ENCODE data around the gene NIPAL4.
"Not testable (repeated sequence)": the region's sequence is repeated elsewhere in the genome, so short reads cannot be mapped to it uniquely, and the experiment has no call there.

The NIPAL4 gene

GRCh38 chr5:157463621-157464518 lies 3.9 kb downstream of the NIPAL4 start:
- DNase-seq: peak; percentile 22

- DNase-seq: no peak
Observed at GRCh38 chr5:157464519-157465171, 4.6 kb downstream of the NIPAL4 start.

GRCh38 chr5:157468293-157468965 lies 8.4 kb downstream of the NIPAL4 start:
- no peak for DNase-seq

- DNase-seq: no peak
Observed at GRCh38 chr5:157469073-157469472, 9.1 kb downstream of the NIPAL4 start.

GRCh38 chr5:157469687-157470086 lies 9.7 kb downstream of the NIPAL4 start:
- no peak for DNase-seq

GRCh38 chr5:157470631-157471030 lies 10.6 kb downstream of the NIPAL4 start:
- DNase-seq: no peak

- DNase-seq: no peak
Observed at GRCh38 chr5:157471709-157472108, 11.7 kb downstream of the NIPAL4 start.

- no peak for DNase-seq
Observed at GRCh38 chr5:157473383-157474320, 13.6 kb downstream of the NIPAL4 start.

- DNase-seq: no peak
Observed at GRCh38 chr5:157475432-157475831, 15.4 kb downstream of the NIPAL4 start.

- peak; percentile 55 for DNase-seq
Observed at GRCh38 chr5:157476702-157477408, 16.8 kb downstream of the NIPAL4 start.

- no peak for DNase-seq
Observed at GRCh38 chr5:157477814-157478494, 17.9 kb downstream of the NIPAL4 start.

- no peak for DNase-seq
Observed at GRCh38 chr5:157478726-157479125, 18.7 kb downstream of the NIPAL4 start.

- DNase-seq: no peak
Observed at GRCh38 chr5:157479166-157479565, 19.2 kb downstream of the NIPAL4 start.

- no peak for DNase-seq
Observed at GRCh38 chr5:157479612-157480510, 19.8 kb downstream of the NIPAL4 start.

GRCh38 chr5:157481265-157481664 lies 21.3 kb downstream of the NIPAL4 start:
- no peak for DNase-seq

- DNase-seq: no peak
Observed at GRCh38 chr5:157481666-157482065, 21.7 kb downstream of the NIPAL4 start.

GRCh38 chr5:157482702-157483101 lies 22.7 kb downstream of the NIPAL4 start:
- DNase-seq: not testable (repeated sequence)

GRCh38 chr5:157484768-157485167 lies 24.8 kb downstream of the NIPAL4 start:
- DNase-seq: no peak

GRCh38 chr5:157485340-157485739 lies 25.3 kb downstream of the NIPAL4 start:
- no peak for DNase-seq

GRCh38 chr5:157485811-157486210 lies 25.8 kb downstream of the NIPAL4 start:
- no peak for DNase-seq
